Uterus (tissue), 2 donors: Measurements from ENCODE around the gene POLR3E.

Experiments used
- POLR2A ChIP-seq, 2 donors: fragments of 450-650 bp; IDR thresholded peaks; one replicate each; pipeline ENCODE4 v1.6.1; 2016; ENCODE audit warnings: antibody characterized with exemption in 2 of 2, mild to moderate bottlenecking in 1 of 2, moderate library complexity in 1 of 2
- TF ChIP-seq, protein P1 (sequence below), 4 experiments: fragments of 200-600 bp in 2 of 4; fragments of 450-650 bp in 2 of 4; sonication (generic) in 2 of 4; IDR thresholded peaks; one replicate each; pipeline ENCODE4 v1.5.1; 2016 to 2019; ENCODE audit warnings: antibody characterized with exemption in 4 of 4, mild to moderate bottlenecking in 2 of 4, moderate library complexity in 1 of 4

DNA sequence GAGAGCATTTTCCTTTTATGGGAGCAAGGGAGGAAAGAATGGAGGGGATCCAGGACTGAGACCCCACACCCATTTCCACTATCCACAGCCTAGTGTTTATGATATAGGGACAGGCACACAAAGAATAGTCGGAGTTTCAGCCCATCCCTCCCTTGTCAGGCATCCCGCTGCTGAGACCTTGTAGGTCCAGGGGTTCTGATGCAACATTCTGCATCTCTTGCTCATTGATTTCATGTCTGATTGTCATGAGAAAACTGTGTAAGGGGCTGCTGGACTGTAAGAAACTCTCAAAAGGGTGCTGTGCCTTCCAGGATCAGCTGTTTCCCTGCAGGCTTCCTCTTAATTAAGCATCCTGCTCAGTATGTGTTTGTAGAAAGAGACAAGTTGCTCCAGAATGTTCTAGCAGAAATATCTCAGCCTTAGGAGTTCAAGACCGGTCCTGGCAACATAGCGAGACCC, 5.3 kb upstream of the POLR3E start:
- no peak for TF ChIP-seq POLR2A (IDR thresholded peaks at IDR 0.05)
- TF ChIP-seq, protein P1, sequence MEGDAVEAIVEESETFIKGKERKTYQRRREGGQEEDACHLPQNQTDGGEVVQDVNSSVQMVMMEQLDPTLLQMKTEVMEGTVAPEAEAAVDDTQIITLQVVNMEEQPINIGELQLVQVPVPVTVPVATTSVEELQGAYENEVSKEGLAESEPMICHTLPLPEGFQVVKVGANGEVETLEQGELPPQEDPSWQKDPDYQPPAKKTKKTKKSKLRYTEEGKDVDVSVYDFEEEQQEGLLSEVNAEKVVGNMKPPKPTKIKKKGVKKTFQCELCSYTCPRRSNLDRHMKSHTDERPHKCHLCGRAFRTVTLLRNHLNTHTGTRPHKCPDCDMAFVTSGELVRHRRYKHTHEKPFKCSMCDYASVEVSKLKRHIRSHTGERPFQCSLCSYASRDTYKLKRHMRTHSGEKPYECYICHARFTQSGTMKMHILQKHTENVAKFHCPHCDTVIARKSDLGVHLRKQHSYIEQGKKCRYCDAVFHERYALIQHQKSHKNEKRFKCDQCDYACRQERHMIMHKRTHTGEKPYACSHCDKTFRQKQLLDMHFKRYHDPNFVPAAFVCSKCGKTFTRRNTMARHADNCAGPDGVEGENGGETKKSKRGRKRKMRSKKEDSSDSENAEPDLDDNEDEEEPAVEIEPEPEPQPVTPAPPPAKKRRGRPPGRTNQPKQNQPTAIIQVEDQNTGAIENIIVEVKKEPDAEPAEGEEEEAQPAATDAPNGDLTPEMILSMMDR (IDR thresholded peaks at IDR 0.05), result no peak
